GM18505 (cell line): ENCODE data around the gene FOXI3.

Experiments used
- ATAC-seq: cut with Tn5 transposase; IDR thresholded peaks from one replicate; pipeline ENCODE4 v1.9.1; 2021; ENCODE audit not compliant: unreplicated experiment
- POLR2A ChIP-seq: IDR thresholded peaks from 4 replicates; pipeline ENCODE4 v1.6.1; 2011; ENCODE audit warnings: borderline replicate concordance; ENCODE audit not compliant: insufficient read depth, insufficient read length; ENCODE audit errors: extremely low read depth

The FOXI3 gene

DNA sequence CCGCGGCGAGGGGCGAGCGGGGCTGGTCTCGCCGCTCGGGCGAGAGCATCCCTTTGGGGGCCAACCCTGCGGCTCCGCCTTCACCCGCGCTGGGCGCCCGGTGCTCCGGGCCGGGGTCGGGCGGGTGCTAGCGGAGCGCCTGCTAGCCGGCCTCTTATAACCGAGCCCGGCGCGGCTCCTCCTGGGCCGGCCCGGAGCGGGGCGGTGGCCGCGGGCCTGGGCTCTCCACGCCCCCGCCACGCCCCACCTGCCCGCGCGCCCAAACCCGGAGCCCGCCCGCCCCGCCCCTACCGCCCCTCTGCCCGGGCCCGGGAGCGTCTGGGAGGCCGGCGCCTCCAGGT, at the start of gene FOXI3:
Gene FOXI3, minus strand, starts transcription at position 129 of the 341 bp plus-strand sequence. CDS start 158 bp downstream, outside the sequence.
- no peak for TF ChIP-seq POLR2A
- ATAC-seq: peak; percentile 38

DNA sequence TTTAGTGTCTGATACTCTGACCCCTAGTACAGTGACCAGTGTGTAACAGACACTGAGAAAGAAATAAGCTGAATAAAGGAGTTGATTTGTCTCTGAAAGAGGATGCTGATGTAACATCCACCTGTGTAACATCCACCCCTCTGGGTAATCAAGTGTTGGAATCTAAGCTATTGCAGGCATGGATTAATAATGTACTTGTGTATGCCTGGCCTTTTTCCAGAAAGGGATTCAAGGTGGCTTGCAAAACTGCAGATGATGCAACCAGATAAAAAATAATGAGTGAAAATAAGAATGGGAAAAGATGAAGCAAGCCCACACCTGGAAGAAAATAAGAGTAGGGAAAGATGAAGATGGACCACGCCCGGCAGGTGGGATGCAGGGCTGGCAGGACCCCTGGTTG, 48.2 kb upstream of the FOXI3 start:
- ATAC-seq: no peak
- no peak for TF ChIP-seq POLR2A

DNA sequence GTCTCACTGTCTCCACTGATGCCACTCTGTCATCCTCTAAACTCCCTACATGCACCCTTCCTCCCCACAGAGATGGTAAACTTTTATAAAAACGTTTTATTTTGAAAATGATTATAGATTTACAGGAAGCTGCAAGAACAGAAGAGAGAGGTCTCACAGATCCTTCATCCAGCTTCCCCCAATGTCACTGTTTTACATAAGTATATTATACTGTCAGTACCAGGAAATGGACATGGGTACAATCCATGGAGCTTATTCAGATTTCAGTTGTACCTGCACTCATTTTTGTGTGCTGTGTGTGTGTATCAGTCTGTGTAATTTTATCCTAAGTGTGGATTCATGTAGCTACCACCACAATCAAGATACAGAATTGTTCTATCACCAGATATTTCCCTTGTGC, 46.7 kb upstream of the FOXI3 start:
- ATAC-seq: no peak
- no peak for TF ChIP-seq POLR2A

DNA sequence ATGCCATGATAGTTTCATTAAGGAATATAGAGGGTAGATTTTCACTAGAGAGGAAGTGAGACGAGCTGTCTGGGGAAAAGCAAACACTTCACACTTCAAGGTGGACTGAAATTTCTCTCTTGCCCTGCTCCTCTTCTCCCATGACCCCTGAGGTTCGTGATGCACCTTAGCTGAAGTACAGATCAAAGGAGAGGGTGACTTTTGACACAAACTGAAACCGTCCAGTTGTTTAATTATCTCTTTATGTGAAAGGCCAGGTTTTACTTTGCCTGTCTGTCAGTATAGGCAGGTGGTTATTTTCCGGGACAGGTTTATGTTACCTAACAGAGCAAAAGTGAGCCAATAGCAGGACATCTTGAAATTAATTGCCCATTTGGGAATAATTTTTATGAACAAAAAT, 41.0 kb upstream of the FOXI3 start:
- ATAC-seq: no peak
- no peak for TF ChIP-seq POLR2A

DNA sequence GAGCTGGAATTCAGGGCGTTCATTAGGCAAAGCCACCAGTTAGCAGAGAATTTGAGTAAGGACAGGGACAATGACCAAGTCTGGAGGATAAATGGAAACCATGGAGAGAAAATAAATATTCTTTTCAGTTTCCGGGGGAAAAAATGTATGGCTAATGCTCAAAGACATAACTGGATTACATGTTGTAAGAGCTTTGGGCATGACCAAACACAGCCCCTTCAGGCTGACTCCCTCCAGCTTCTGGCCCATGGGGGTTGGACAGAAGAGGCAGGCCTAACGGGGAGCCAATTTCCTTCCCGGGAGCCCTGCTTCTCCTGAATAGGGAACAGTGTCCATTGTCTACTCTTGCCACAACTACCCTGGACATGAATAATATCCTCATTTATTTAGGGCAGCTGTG, 39.5 kb upstream of the FOXI3 start:
- TF ChIP-seq POLR2A: no peak
- ATAC-seq: no peak

DNA sequence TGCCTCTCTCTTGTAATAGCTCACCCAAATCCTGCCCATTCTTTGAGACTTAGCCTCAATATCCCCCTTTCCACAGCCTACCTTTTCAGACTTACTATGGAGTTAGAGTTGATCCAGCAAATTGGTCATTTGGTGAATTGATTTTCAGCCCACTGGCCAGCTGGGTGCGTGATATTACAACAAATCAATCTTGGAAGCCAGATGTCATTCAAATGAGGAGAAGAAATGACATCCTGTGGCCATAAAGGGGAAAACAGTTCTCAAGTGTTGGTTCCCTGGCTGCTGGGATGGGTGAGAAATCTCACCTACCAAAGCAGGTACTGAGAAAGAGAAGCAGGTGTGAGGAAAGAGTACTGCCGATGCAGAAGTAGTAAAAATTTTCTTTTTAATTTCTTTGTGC, 36.7 kb upstream of the FOXI3 start:
- no peak for ATAC-seq
- TF ChIP-seq POLR2A: no peak

DNA sequence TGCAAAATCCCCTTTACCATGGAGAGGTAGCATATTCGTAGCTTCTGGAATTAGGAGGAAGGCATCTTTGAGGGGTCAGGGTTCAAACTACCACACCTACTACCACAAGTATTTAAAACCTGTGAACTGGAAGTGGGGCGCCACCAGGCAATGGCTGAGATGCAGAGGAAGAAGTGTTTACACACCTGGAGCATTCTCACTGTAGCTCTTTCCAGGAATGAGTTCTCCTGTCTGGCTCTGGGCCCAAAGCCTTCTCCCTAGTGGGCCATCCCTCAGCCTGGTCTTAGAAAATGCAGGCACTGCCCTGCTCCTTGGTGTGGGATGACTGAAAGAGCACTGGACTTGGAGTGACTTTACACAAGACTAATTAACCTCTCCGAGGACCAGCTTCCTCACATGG, 30.7 kb upstream of the FOXI3 start:
- no peak for ATAC-seq
- no peak for TF ChIP-seq POLR2A

DNA sequence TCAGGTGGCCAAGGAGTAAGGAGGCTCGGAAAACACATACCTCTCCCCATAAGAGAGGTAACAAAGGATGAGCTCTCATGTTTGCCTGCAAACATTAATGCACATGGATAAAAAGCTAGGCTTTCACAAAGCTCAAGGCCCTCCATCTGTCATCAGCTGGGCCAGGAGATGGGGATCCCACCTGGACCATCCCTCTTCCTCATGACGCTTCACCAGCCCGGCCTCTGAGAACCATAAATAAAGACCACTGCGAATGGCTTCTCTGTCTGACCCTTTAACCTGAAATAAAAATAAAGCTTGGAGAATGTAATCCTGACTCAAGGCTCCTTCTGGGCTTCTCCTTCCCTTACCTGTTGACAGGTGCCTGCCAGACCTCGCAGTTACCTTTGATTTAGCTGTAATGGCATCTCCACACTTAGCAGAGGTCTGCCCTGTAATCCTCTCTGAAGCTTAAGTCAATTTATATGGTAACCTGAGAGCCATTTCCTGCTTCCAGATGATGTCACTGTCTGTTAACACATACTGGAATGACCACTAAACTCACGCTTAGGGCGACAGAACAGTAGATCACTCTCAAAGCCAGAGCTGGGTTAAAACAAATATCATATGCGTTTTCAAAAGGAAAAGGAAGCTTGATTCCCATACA, 29.3 kb upstream of the FOXI3 start:
- no peak for ATAC-seq
- TF ChIP-seq POLR2A: no peak

DNA sequence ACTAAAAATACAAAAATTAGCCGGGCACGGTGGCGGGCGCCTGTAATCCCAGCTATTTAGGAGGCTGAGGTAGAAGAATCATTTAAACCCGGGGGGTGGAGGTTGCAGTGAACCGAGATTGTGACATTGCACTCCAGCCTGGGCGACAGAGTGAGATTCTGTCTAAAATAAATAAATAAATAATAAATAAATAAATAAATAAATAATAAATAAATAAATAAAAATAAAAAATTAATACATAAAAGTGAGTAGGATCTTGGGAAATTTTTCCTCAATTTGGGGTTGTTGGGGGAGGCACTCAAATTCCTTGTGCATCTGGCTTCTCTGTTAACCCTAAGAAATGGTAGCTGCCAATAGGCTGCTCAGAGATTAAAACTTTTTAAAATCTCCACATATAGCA, 20.3 kb upstream of the FOXI3 start:
- no peak for TF ChIP-seq POLR2A
- no peak for ATAC-seq

DNA sequence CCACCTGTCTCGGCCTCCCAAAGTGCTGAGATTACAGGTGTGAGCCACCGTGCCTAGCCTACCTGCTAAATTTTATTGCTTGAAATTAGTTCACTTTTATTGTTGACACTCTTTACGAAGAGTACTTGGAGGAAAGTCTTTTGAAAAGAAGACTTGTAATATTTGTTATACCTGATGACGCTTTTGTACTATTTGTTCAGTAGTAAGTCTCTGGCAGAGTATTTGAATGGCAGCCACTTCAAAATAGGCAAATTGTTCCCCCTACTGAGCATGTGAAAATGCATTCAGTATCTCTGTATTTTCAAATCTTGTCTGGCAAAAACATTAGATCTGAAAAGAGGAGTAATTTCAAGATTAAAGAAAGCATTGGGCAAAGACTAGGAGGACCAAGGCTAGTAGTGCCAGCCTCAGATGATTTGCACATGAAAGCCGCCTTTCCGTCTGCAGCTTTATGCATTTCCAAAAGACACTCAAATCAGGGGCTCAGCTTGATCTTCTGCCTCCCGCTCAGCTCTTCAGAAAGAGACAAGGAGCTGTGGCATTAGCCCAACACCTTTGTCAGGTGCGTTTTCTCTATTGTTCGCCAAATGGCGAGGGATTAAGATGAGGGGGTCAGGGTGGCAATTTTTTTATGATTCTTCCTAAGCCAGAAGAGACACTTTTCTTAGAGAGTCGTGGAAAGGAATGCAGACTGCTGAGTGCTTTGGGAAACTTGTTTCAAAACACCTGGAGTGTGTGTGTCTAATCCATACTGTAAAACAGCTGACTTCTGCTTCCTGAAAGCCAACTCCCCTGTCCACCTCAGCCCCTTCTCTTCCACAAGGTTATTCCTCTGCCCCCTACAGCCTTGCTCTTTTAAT, 18.8 kb upstream of the FOXI3 start:
- TF ChIP-seq POLR2A: no peak
- no peak for ATAC-seq

DNA sequence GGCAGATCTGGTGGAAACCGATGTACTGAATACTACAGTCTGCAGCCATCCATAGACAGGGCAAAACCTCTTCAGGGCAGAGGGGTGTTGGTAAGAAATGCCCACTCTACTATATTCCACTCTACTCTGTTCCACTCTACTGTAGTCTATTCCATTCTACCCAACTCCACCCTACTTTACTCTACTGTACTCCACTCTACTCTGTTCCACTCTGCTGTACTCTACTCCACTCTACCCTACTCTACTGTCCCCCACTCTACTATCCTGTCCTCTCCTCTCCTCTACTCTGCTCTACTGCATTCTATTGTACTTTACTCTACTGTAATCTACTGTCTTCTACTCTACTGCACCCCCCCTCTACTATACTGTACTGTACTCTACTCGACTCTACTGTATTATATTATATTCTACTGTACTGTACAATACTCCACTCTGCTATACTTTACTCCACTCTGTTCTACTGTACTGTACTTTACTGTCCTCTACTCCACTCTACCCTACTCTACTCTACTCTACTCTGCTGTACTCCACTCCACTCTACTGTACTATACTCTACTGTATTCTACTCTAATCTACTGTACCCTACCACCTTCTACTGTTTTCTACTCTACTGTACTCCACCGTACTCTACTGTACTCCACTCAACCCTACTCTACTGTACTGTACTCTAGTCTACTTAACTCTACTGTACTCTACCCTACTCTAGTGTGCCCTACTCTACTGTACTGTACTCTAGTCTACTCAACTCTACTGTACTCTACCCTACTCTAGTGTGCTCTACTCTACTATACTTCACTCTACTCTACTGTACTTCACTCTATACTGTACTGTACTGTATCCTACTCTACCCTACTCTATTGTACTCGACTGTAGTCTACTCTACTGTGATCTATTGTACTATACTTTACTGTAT, 17.0 kb upstream of the FOXI3 start:
- no peak for ATAC-seq
- TF ChIP-seq POLR2A: no peak

DNA sequence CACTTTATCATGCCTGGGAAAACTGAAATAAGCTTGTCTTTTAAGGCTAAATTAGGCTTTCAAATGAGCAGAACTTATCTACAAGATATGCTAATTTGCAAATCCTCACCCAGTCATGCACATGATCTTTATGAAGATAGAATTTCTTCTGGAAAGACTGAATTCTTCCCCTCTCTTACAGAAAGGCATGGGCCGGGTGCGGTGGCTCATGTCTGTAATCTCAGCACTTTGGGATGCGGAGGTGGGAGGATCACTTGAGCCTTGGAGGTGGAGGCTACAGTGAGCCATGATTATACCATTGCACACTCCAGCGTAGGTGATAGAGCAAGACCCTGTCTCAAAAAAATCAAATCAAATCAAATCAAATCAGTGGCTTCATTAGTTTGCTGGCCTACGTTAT, 11.7 kb upstream of the FOXI3 start:
- no peak for ATAC-seq
- TF ChIP-seq POLR2A: no peak

DNA sequence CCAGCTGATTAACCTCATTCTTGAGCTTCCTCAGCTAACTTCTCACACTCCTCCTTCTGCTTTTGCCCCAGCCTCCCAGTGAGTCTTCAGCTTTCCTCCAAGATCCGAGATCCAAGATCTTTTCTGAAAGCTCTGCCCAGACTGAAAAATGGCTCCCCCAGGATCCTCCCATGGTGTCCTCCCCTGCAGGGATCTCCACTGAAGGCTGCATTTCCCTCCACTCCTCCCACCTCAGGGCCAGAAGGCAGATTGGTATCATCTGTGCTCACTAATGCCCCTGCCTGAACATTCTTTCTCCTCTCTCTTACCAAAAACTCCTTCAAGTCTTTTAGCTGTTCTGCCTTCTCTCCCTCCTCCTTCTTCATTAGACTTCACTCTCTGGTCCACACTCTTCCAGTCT, 6.1 kb upstream of the FOXI3 start:
- TF ChIP-seq POLR2A: no peak
- ATAC-seq: no peak
